HEK293 (cell line): Measurements from ENCODE around the gene TLCD2.
"Not testable (repeated sequence)": the region's sequence is repeated elsewhere in the genome, so short reads cannot be mapped to it uniquely, and the experiment has no call there.

ENCODE experiments used
- CTCF ChIP-seq: fragments of 450-650 bp; formaldehyde crosslinking; IDR thresholded peaks from 2 replicates; pipeline ENCODE4 v1.5.1; 2016; ENCODE audit warnings: missing biosample characterization, missing genetic modification characterization
- REST ChIP-seq: fragments of 450-650 bp; formaldehyde crosslinking; IDR thresholded peaks from 2 replicates; pipeline ENCODE4 v1.5.1; 2016; ENCODE audit warnings: missing biosample characterization, missing genetic modification characterization
- SP3 ChIP-seq: fragments of 450-650 bp; formaldehyde crosslinking; IDR thresholded peaks from 2 replicates; pipeline ENCODE4 v1.5.1; 2016; ENCODE audit warnings: missing biosample characterization, missing genetic modification characterization
- ZBTB17 ChIP-seq: fragments of 450-650 bp; formaldehyde crosslinking; IDR thresholded peaks from 2 replicates; pipeline ENCODE4 v1.5.1; 2016; ENCODE audit warnings: missing biosample characterization, missing genetic modification characterization
- ZBTB26 ChIP-seq: fragments of 450-650 bp; formaldehyde crosslinking; optimal IDR thresholded peaks from 2 replicates; pipeline ENCODE3; 2016; ENCODE audit warnings: missing biosample characterization, mild to moderate bottlenecking, missing genetic modification characterization
- ZNF274 ChIP-seq, 2 experiments: fragments of 200-500 bp in 1 of 2; fragments of 450-650 bp in 1 of 2; sonication (Bioruptor generic) in 1 of 2; formaldehyde crosslinking in 1 of 2; IDR thresholded peaks; 2 replicates each; pipeline versions ENCODE4 v1.5.1 to v1.6.1; 2014 to 2016; ENCODE audit warnings: borderline replicate concordance in 1 of 2, inconsistent platforms in 1 of 2, low read length in 1 of 2, missing biosample characterization in 1 of 2, missing genetic modification characterization in 1 of 2
- ZNF416 ChIP-seq: fragments of 450-650 bp; formaldehyde crosslinking; IDR thresholded peaks from 2 replicates; pipeline ENCODE4 v1.5.1; 2016; ENCODE audit warnings: missing biosample characterization, missing genetic modification characterization
- ZNF654 ChIP-seq: fragments of 450-650 bp; formaldehyde crosslinking; IDR thresholded peaks from 2 replicates; pipeline ENCODE4 v1.5.1; 2016; ENCODE audit warnings: low read depth, missing biosample characterization, missing genetic modification characterization
- ZNF792 ChIP-seq: fragments of 450-650 bp; formaldehyde crosslinking; IDR thresholded peaks from 2 replicates; pipeline ENCODE4 v1.5.1; 2016; ENCODE audit warnings: missing biosample characterization, missing genetic modification characterization
- ZNF837 ChIP-seq: fragments of 450-650 bp; formaldehyde crosslinking; IDR thresholded peaks from 2 replicates; pipeline ENCODE4 v1.5.1; 2016; ENCODE audit warnings: missing biosample characterization, missing genetic modification characterization

GRCh38 chr17:1652794-1653193, 57.4 kb downstream of the TLCD2 start:
- not testable (repeated sequence) for TF ChIP-seq ZBTB17; CTCF (tag by site-specific recombination); ZNF274 (IDR thresholded peaks at IDR 0.05; ENCODE audit: low read length); ZNF274 (tag by site-specific recombination; IDR thresholded peaks at IDR 0.05; ENCODE audit: borderline replicate concordance); SP3 (tag by site-specific recombination); ZNF792; ZBTB26 (tag by site-specific recombination); ZNF654; REST; ZNF837 (tag by site-specific recombination); ZNF416 (tag by site-specific recombination)
